Measurements from ENCODE around the gene STEAP3.

DNA sequence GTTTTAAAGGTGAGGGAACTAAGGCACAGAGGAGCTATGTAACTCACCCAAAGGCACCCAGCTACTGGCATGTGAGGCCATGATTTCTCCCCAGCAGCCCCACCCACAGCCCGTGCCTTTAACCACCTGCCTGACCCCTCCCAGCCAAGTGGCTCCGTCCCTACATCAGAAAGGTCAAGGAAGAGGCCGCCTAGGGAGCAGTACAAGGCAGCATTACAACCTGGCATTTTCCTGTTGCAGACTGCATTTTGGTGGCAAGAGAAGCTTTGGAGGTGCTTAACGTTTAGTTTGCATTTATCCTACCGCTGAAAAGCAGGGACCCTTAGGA is 17.5 kb downstream of the STEAP3 start:
- TF ChIP-seq, protein P1, sequence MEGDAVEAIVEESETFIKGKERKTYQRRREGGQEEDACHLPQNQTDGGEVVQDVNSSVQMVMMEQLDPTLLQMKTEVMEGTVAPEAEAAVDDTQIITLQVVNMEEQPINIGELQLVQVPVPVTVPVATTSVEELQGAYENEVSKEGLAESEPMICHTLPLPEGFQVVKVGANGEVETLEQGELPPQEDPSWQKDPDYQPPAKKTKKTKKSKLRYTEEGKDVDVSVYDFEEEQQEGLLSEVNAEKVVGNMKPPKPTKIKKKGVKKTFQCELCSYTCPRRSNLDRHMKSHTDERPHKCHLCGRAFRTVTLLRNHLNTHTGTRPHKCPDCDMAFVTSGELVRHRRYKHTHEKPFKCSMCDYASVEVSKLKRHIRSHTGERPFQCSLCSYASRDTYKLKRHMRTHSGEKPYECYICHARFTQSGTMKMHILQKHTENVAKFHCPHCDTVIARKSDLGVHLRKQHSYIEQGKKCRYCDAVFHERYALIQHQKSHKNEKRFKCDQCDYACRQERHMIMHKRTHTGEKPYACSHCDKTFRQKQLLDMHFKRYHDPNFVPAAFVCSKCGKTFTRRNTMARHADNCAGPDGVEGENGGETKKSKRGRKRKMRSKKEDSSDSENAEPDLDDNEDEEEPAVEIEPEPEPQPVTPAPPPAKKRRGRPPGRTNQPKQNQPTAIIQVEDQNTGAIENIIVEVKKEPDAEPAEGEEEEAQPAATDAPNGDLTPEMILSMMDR (IDR thresholded peaks at IDR 0.05 in 4 of 5, conservative IDR thresholded peaks at IDR 0.05 in 1 of 5): no peak
- TF ChIP-seq POLR2A (IDR thresholded peaks at IDR 0.05): no peak
